ENCODE results near the gene ISG20L2.

- TF ChIP-seq EZH2phosphoT487 (IDR thresholded peaks at IDR 0.05; ENCODE audit: low read depth, severe bottlenecking, unreplicated experiment) = no peak
- no peak for TF ChIP-seq CTCF (IDR thresholded peaks at IDR 0.05; ENCODE audit: poor library complexity)
Observed at GRCh38 chr1:156709031-156709430, 19.5 kb downstream of the ISG20L2 start.

Measured in hepatocyte (in vitro differentiated cells).